Stimulated activated effector memory CD8-positive, alpha-beta T cell treated with anti-CD3 and anti-CD28 coated beads, Interleukin-12 subunit alpha, Interleukin-12 subunit beta, amount 100 ng/mL, for 72 hours (primary cell): Measurements from ENCODE around the gene HBA2.
A peak's percentile ranks its signal among the peaks of the same experiment; 100 is the strongest.
"Not testable (repeated sequence)": the region's sequence is repeated elsewhere in the genome, so short reads cannot be mapped to it uniquely, and the experiment has no call there.

Experiments
- ATAC-seq: fragments of 150-1000 bp; cut with Tn5 transposase; 2 replicates; pipeline ENCODE4 v1.10.0; 2021
- DNase-seq, 2 donors: peaks; one replicate each; pipeline ENCODE4 v3.0.0; 2021 to 2022; ENCODE audit warnings: low spot score in 2 of 2
- H3K27ac Mint-ChIP-seq: one replicate; pipeline ENCODE4 v1.8.0; 2022; ENCODE audit warnings: mild to moderate bottlenecking, mixed read lengths
- H3K36me3 Mint-ChIP-seq: one replicate; pipeline ENCODE4 v1.8.0; 2022; ENCODE audit warnings: mild to moderate bottlenecking, mixed read lengths
- H3K4me1 Mint-ChIP-seq: one replicate; pipeline ENCODE4 v1.8.0; 2022; ENCODE audit warnings: mixed read lengths
- H3K4me3 Mint-ChIP-seq: one replicate; pipeline ENCODE4 v1.8.0; 2022; ENCODE audit warnings: mild to moderate bottlenecking, mixed read lengths
- H3K9me3 Mint-ChIP-seq: one replicate; pipeline ENCODE4 v1.8.0; 2022; ENCODE audit warnings: mixed read lengths

Gene HBA2

DNA sequence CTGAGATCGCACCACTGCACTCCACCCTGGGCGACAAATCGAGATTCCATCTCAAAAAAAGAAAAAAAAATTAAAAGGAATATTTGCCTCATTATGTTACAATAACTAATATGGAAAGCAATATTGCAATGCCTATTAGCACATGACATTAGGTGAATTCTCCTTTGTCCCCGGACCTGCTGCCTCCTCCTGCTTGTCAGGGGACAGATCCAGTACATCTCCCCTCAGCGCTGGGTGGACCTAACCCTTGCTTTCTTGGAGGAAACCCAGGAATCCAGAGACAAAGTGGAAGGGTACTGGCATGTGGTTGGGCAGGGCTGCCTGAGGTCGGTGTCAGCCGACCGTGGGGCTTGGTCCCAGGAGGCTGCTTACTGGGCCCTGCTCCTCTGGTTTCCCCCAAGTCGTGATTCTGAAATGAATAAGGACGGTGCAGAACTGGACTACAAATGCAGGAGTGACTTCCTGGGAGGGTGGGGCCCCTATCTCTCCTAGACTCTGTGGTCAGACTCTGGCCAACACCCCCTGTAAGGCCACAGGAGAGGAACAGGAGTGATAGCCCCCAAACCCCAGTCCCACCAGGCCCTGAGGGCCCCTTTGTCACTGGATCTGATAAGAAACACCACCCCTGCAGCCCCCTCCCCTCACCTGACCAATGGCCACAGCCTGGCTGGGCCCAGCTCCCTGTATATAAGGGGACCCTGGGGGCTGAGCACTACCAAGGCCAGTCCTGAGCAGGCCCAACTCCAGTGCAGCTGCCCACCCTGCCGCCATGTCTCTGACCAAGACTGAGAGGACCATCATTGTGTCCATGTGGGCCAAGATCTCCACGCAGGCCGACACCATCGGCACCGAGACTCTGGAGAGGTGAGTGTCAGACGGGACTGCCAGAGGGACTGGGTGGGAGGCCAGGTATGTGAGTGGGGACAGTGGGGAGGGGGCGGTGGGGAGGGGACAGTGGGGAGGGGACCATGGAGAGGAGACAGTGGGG, 20.2 kb upstream of the HBA2 start, which contains the start of gene HBZ:
Gene HBZ, plus strand, starts transcription at position 504 of the 988 bp plus-strand sequence. Its CDS starts 266 bp downstream, at position 770.
- ATAC-seq: no peak

DNA sequence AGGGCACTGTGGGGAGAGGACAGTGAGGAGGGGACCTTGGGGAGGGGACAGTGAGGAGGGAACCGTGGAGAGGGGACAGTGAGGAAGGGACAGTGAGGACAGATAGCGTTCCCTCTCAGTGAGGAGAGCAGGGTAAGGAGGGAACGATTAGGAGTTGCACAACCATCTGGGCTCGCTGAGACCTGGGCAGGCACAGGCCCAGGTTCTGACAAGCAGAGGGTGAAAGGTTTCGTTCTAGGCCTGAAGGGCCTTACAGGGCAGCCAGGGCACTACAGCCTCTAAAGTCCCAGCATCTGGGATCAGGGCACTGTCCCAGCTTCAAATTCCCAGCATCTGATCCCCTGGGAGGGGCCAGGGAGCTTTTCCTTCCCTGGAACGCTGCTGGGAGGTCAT, 19.6 kb upstream of the HBA2 start:
- ATAC-seq: peak; percentile 38
- H3K36me3 Mint-ChIP-seq, H3K4me1 Mint-ChIP-seq, DNase-seq, H3K27ac Mint-ChIP-seq, H3K9me3 Mint-ChIP-seq: not testable (repeated sequence)
- peak overlapping the region; percentile 30 for H3K4me3 Mint-ChIP-seq

More for the DNA sequence above, 20.2 kb upstream of the HBA2 start, which contains the start of gene HBZ:
- Mint-ChIP-seq H3K27ac (no peak within 1 kb of the TSS), H3K36me3 (no peaks in the 10 kb centered on the region), H3K9me3 (no peaks in the 10 kb centered on the region), H3K4me1 (peaks cover 8% of the 10 kb centered on the region), H3K4me3 (peak within 1 kb of the TSS; percentile 30)
- no peak for DNase-seq

DNA sequence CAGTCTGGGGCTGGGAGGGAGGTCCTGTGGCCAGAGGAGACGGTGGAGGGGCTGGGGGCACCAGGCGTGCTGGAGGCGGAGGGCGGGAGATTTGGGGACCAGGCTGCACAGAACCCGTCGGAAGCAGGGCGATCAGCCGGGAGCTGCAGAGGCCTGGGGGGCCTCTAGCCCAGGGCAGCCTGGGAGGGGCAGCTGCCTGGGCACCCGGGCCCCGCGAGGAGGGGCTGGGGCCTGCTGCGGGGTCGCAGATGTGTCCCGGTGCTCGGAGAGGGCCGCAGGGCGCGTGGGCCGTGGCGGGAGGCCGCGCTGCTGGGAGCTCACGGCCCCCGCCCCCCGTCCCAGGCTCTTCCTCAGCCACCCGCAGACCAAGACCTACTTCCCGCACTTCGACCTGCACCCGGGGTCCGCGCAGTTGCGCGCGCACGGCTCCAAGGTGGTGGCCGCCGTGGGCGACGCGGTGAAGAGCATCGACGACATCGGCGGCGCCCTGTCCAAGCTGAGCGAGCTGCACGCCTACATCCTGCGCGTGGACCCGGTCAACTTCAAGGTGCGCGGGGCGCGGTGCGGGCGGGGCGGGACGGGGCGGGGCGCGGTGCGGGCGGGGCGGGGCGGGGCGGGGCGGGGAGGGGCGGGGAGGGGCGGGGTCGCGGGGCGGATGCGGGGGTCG, 19.0 kb upstream of the HBA2 start:
- H3K4me3 Mint-ChIP-seq: peak overlapping the region; percentile 63
- not testable (repeated sequence) for H3K9me3 Mint-ChIP-seq, H3K4me1 Mint-ChIP-seq, H3K27ac Mint-ChIP-seq, DNase-seq, H3K36me3 Mint-ChIP-seq
- ATAC-seq: peak; percentile 62

DNA sequence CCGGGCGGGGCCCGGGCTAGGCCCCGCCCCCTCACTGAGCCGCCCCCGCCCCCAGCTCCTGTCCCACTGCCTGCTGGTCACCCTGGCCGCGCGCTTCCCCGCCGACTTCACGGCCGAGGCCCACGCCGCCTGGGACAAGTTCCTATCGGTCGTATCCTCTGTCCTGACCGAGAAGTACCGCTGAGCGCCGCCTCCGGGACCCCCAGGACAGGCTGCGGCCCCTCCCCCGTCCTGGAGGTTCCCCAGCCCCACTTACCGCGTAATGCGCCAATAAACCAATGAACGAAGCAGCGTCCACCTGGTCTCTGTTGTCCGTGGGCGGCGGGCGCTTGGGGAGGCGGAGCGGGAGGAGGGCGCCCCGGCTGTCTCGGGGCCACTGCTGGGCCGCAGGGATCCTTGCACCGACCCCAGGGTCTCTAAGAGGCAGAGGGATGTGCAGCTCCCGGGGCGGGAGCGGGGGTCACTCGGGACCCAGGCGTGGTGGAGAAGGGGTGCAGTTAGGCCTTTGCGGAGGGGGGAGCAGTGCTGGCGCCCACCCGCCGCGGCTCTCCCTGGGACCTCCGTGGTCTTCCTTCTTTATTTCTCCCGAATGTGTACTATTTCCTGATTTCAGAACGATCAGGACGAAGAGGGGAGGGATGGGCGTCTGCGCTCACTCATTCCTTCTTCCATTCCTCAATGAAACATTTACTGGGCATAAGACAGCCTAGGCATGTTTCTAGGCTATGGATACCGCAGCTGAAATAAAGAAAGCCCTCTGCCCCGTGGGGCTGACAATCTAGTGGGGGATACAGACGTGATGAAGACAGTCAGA, 18.3 kb upstream of the HBA2 start:
- ATAC-seq: peak; percentile 59
- peaks cover 8% of the 10 kb centered on the region for H3K4me1 Mint-ChIP-seq
- peak overlapping the region; percentile 63 for H3K4me3 Mint-ChIP-seq
- no peak for DNase-seq
- no peak overlapping the region for H3K27ac Mint-ChIP-seq
- no peaks in the 10 kb centered on the region for H3K36me3 Mint-ChIP-seq
- no peaks in the 10 kb centered on the region for H3K9me3 Mint-ChIP-seq

DNA sequence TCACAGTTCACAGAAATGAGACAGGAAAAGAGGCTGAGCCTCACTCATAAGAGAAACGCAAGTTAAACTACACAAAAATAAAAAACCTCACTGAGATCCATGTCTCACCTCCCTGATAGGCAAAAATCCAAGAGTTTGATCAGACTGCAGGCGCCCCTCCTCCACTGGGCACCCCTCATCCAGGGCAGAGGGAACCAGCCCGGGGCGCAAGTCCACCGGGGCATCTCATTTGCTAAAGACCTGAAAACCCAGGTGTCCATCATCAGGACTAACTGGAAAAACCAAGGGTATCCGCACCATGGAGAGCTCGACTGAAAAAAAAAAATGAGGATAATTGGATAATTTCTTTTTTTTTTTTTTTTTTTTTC, 17.7 kb upstream of the HBA2 start:
- no peak overlapping the region for H3K27ac Mint-ChIP-seq
- no peak for DNase-seq
- H3K36me3 Mint-ChIP-seq: no peaks in the 10 kb centered on the region
- no peaks in the 10 kb centered on the region for H3K9me3 Mint-ChIP-seq
- H3K4me3 Mint-ChIP-seq: peak overlapping the region; percentile 63
- H3K4me1 Mint-ChIP-seq: peaks cover 8% of the 10 kb centered on the region
- no peak for ATAC-seq

DNA sequence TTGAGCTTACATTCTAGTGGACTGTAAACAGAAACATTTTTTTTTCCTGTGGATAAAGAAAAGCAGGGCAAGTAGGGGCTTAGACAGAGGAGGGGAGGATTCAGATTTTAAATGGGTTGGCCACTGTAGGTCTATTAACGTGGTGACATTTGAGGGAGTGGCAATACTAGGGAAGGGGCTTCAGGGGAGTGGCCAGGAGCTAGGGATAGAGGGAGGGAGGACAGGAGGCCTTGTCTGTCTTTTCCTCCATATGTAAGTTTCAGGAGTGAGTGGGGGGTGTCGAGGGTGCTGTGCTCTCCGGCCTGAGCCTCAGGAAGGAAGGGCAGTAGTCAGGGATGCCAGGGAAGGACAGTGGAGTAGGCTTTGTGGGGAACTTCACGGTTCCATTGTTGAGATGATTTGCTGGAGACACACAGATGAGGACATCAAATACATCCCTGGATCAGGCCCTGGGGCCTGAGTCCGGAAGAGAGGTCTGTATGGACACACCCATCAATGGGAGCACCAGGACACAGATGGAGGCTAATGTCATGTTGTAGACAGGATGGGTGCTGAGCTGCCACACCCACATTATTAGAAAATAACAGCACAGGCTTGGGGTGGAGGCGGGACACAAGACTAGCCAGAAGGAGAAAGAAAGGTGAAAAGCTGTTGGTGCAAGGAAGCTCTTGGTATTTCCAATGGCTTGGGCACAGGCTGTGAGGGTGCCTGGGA, 13.4 kb upstream of the HBA2 start:
- H3K9me3 Mint-ChIP-seq: no peaks in the 10 kb centered on the region

DNA sequence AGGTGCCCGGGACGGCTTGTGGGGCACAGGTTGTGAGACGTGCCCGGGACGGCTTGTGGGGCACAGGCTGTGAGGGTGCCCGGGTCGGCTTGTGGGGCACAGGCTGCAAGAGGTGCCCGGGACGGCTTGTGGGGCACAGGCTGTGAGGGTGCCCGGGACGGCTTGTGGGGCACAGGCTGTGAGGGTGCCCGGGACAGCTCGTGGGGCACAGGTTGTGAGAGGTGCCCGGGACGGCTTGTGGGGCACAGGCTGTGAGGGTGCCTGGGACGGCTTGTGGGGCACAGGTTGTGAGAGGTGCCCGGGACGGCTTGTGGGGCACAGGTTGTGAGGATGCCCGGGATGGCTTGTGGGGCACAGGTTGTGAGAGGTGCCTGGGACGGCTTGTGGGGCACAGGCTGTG, 12.4 kb upstream of the HBA2 start:
- not testable (repeated sequence) for H3K36me3 Mint-ChIP-seq, DNase-seq, H3K4me1 Mint-ChIP-seq, H3K4me3 Mint-ChIP-seq, ATAC-seq, H3K9me3 Mint-ChIP-seq, H3K27ac Mint-ChIP-seq

More for the DNA sequence above, 13.4 kb upstream of the HBA2 start:
- no peaks in the 10 kb centered on the region for H3K36me3 Mint-ChIP-seq
- ATAC-seq (no peak), DNase-seq (no peak)
- H3K27ac Mint-ChIP-seq: no peak overlapping the region
- H3K4me3 Mint-ChIP-seq: no peak overlapping the region
- peaks cover 8% of the 10 kb centered on the region for H3K4me1 Mint-ChIP-seq

DNA sequence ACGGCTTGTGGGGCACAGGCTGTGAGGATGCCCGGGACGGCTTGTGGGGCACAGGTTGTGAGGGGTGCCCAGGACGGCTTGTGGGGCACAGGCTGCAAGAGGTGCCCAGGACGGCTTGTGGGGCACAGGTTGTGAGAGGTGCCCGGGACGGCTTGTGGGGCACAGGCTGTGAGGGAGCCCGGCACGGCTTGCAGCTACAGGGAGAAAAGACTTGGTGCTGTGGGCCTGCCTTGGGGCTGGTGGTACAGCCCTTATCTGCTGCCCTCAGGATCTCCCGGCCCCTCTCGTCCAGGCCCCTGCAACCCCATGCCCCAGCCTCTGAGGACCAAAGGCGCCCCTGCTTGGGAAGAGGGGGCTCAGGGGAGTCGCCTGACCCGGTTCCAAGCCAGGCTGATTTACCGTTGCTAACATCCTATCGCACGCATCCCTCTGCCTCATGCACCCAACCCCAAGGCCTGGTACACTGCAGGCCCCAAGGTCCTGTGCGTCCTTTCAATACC, 11.9 kb upstream of the HBA2 start:
- no peaks in the 10 kb centered on the region for H3K36me3 Mint-ChIP-seq
- no peak for DNase-seq
- H3K27ac Mint-ChIP-seq: no peak overlapping the region
- no peaks in the 10 kb centered on the region for H3K9me3 Mint-ChIP-seq
- peaks cover 5% of the 10 kb centered on the region for H3K4me1 Mint-ChIP-seq
- ATAC-seq: no peak
- no peak overlapping the region for H3K4me3 Mint-ChIP-seq

DNA sequence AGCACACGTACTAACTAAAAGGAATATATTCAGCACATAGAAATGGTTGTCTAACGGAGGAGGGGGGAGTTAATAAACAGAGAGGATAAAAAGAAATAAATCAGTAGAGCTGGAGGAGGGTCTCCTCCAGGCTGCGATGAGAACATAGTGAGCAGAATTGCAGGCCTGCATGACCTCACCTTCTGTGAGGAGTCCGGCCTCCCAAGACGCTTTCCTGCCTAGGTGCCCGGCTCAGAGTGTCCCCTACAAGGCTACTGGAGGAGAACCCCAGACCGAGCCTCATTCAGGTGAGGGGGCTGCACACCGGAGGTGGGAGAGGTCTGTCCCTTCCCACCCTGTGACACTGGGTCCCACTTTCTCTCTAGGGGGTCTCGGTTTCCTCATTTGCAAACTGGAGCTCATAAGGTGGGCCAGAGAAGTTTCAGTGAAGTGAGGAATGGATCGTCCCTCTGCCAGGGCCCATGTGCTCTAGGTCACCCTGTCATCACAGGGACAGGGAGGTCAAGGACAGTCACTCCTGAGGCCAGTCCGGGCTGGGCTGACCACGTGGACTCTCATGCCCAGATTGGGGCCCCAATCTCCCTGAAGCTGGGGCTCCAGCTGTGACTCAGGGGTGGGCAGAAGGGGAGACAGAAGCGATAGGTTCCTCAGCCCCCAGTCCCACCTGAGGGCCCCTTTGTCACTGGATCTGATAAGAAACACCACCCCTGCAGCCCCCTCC, 10.2 kb upstream of the HBA2 start:
- Mint-ChIP-seq H3K36me3 (no peaks in the 10 kb centered on the region), H3K4me1 (peaks cover 12% of the 10 kb centered on the region), H3K4me3 (no peak overlapping the region), H3K27ac (no peak overlapping the region), H3K9me3 (no peaks in the 10 kb centered on the region)
- ATAC-seq (no peak), DNase-seq (no peak)

DNA sequence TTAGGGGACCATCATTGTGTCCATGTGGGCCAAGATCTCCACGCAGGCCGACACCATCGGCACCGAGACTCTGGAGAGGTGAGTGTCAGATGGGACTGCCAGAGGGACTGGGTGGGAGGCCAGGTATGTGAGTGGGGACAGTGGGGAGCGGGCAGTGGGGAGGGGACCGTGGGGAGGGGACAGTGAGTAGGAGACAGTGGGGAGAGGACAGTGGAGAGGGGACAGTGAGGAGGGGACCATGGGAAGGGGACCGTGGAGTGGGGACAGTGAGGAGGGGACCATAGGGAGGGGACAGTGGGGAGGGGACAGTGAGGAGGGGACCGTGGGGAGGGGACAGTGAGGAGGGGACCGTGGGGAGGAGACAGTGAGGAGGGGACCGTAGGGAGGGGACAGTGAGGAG, 9.5 kb upstream of the HBA2 start:
- not testable (repeated sequence) for DNase-seq, H3K36me3 Mint-ChIP-seq, ATAC-seq, H3K4me3 Mint-ChIP-seq, H3K9me3 Mint-ChIP-seq, H3K27ac Mint-ChIP-seq
- peaks cover 12% of the 10 kb centered on the region for H3K4me1 Mint-ChIP-seq

DNA sequence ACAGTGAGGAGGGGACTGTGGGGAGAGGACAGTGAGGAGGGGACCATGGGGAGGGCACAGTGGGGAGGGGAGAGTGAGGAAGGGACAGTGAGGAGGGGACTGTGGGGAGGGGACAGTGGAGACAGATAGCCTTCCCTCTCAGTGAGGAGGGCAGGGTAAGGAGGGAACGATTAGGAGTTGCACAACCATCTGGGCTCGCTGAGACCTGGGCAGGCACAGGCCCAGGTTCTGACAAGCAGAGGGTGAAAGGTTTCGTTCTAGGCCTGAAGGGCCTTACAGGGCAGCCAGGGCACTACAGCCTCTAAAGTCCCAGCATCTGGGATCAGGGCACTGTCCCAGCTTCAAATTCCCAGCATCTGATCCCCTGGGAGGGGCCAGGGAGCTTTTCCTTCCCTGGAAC, 9.0 kb upstream of the HBA2 start:
- not testable (repeated sequence) for DNase-seq, H3K36me3 Mint-ChIP-seq, H3K27ac Mint-ChIP-seq, H3K4me3 Mint-ChIP-seq, H3K9me3 Mint-ChIP-seq
- ATAC-seq: peak; percentile 45
- H3K4me1 Mint-ChIP-seq: peaks cover 14% of the 10 kb centered on the region

DNA sequence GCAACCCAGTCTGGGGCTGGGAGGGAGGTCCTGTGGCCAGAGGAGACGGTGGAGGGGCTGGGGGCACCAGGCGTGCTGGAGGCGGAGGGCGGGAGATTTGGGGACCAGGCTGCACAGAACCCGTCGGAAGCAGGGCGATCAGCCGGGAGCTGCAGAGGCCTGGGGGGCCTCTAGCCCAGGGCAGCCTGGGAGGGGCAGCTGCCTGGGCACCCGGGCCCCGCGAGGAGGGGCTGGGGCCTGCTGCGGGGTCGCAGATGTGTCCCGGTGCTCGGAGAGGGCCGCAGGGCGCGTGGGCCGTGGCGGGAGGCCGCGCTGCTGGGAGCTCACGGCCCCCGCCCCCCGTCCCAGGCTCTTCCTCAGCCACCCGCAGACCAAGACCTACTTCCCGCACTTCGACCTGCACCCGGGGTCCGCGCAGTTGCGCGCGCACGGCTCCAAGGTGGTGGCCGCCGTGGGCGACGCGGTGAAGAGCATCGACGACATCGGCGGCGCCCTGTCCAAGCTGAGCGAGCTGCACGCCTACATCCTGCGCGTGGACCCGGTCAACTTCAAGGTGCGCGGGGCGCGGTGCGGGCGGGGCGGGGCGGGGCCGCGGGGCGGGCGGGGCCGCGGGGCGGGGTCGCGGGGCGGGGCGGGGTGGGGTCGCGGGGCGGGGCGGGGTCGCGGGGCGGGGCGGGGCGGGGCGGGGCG, 8.4 kb upstream of the HBA2 start:
- not testable (repeated sequence) for DNase-seq, H3K27ac Mint-ChIP-seq, H3K4me3 Mint-ChIP-seq, H3K36me3 Mint-ChIP-seq, H3K9me3 Mint-ChIP-seq
- peaks cover 17% of the 10 kb centered on the region for H3K4me1 Mint-ChIP-seq
- peak; percentile 59 for ATAC-seq

DNA sequence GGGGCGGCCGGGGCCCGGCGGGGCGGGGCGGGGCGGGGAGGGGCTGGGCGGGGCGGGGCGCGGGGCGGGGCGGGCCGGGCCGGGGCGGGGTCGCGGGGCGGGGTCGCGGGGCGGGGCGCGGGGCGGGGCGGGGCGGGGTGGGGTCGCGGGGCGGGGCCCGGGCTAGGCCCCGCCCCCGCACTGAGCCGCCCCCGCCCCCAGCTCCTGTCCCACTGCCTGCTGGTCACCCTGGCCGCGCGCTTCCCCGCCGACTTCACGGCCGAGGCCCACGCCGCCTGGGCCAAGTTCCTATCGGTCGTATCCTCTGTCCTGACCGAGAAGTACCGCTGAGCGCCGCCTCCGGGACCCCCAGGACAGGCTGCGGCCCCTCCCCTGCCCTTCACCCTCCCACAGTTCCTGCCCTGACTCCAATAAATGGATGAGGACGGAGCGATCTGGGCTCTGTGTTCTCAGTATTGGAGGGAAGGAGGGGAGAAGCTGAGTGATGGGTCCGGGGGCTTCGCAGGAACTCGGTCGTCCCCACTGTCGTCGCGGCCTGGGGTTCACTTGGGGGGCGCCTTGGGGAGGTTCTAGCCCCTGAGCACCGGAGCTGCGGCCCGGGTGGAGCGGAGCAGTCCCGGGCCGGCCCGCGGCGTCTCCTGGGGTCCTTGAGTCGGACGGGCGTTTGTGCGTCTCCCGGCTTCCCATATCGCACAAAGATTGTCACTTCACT, 7.7 kb upstream of the HBA2 start:
- ATAC-seq (no peak), DNase-seq (no peak)
- Mint-ChIP-seq H3K36me3 (no peaks in the 10 kb centered on the region), H3K4me1 (peaks cover 17% of the 10 kb centered on the region), H3K9me3 (no peaks in the 10 kb centered on the region), H3K4me3 (peak overlapping the region; percentile 44), H3K27ac (no peak overlapping the region)
